ENCODE measurements around the gene ARHGAP32.

ARHGAP32 gene

GRCh38 chr11:128968916-128969315 lies 223.2 kb downstream of the ARHGAP32 start:
- ATAC-seq: no peak
- TF ChIP-seq RARB (CRISPR knock-in tag; IDR thresholded peaks at IDR 0.05): no peak
- no peak for TF ChIP-seq CSRNP3 (CRISPR knock-in tag; IDR thresholded peaks at IDR 0.05)
- no peak for TF ChIP-seq ZFP3 (CRISPR knock-in tag; IDR thresholded peaks at IDR 0.05)
- no peak for TF ChIP-seq PATZ1 (CRISPR knock-in tag; IDR thresholded peaks at IDR 0.05; ENCODE audit: borderline replicate concordance)

- ATAC-seq: no peak
- TF ChIP-seq TOX (CRISPR knock-in tag; IDR thresholded peaks at IDR 0.05; ENCODE audit: borderline replicate concordance) (no peak), PPARA (CRISPR knock-in tag; IDR thresholded peaks at IDR 0.05; ENCODE audit: borderline replicate concordance) (no peak), ESRRG (CRISPR knock-in tag; IDR thresholded peaks at IDR 0.05) (no peak), GLIS3 (CRISPR knock-in tag; IDR thresholded peaks at IDR 0.05) (no peak), CSDC2 (CRISPR knock-in tag; IDR thresholded peaks at IDR 0.05) (no peak), POU6F1 (CRISPR knock-in tag; IDR thresholded peaks at IDR 0.05; ENCODE audit: borderline replicate concordance, low read depth) (no peak), ARNTL (CRISPR knock-in tag; IDR thresholded peaks at IDR 0.05; ENCODE audit: borderline replicate concordance, low read depth) (no peak), ISL1 (CRISPR knock-in tag; IDR thresholded peaks at IDR 0.05) (no peak), ZFP30 (CRISPR knock-in tag; IDR thresholded peaks at IDR 0.05) (no peak), PATZ1 (CRISPR knock-in tag; IDR thresholded peaks at IDR 0.05; ENCODE audit: borderline replicate concordance) (no peak), RARB (CRISPR knock-in tag; IDR thresholded peaks at IDR 0.05) (no peak)
These were observed 224.5 kb downstream of the ARHGAP32 start for GRCh38 chr11:128967578-128967977.

DNA sequence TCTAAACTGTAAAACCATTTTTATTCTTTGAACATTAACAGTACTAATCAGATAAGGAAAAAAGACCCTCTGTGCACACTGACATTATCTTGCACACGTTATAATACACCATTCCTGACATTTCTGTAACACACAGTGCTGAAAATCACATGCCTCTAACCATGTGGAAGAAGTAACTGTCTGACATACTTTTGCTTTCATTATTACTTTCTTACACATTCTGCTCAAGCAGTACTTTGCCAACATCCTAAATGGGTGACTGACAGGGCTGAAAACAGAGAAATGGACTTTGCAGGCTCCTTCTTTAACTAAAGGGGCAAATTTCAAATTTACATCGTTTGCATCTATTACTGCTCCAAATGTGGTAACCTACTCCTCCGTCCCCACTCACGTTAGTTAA lies 226.6 kb downstream of the ARHGAP32 start:
- TF ChIP-seq PPARA (CRISPR knock-in tag; IDR thresholded peaks at IDR 0.05; ENCODE audit: borderline replicate concordance): no peak
- no peak for TF ChIP-seq TSHZ2 (CRISPR knock-in tag; IDR thresholded peaks at IDR 0.05)
- TF ChIP-seq CSRNP3 (CRISPR knock-in tag; IDR thresholded peaks at IDR 0.05): no peak
- TF ChIP-seq RARB (CRISPR knock-in tag; IDR thresholded peaks at IDR 0.05): no peak
- TF ChIP-seq SNAI2 (CRISPR knock-in tag; IDR thresholded peaks at IDR 0.05): no peak
- TF ChIP-seq ZNF70 (CRISPR knock-in tag; IDR thresholded peaks at IDR 0.05): no peak
- no peak for TF ChIP-seq OSR1 (CRISPR knock-in tag; IDR thresholded peaks at IDR 0.05)
- TF ChIP-seq ZNF8 (CRISPR knock-in tag; IDR thresholded peaks at IDR 0.05): no peak
- TF ChIP-seq TOX (CRISPR knock-in tag; IDR thresholded peaks at IDR 0.05; ENCODE audit: borderline replicate concordance): no peak
- no peak for TF ChIP-seq ZNF565 (CRISPR knock-in tag; conservative IDR thresholded peaks at IDR 0.05; ENCODE audit: low read depth)
- TF ChIP-seq ZFP30 (CRISPR knock-in tag; IDR thresholded peaks at IDR 0.05): no peak
- TF ChIP-seq BACH2 (CRISPR knock-in tag; IDR thresholded peaks at IDR 0.05; ENCODE audit: borderline replicate concordance): no peak
- TF ChIP-seq ARNTL (CRISPR knock-in tag; IDR thresholded peaks at IDR 0.05; ENCODE audit: borderline replicate concordance, low read depth): no peak
- TF ChIP-seq CREB5 (CRISPR knock-in tag; IDR thresholded peaks at IDR 0.05; ENCODE audit: low read depth): no peak
- TF ChIP-seq TCF4 (CRISPR knock-in tag; IDR thresholded peaks at IDR 0.05; ENCODE audit: borderline replicate concordance): no peak
- TF ChIP-seq ZC3H10 (CRISPR knock-in tag; IDR thresholded peaks at IDR 0.05): no peak
- no peak for ATAC-seq
